Measurements from ENCODE around the gene CDC42.

Gene CDC42

GRCh38 chr1:22132517-22133235, 80.2 kb downstream of the CDC42 start:
- no peak for DNase-seq

- DNase-seq, result no peak
These were observed 80.9 kb downstream of the CDC42 start for GRCh38 chr1:22133247-22133930.

DNA sequence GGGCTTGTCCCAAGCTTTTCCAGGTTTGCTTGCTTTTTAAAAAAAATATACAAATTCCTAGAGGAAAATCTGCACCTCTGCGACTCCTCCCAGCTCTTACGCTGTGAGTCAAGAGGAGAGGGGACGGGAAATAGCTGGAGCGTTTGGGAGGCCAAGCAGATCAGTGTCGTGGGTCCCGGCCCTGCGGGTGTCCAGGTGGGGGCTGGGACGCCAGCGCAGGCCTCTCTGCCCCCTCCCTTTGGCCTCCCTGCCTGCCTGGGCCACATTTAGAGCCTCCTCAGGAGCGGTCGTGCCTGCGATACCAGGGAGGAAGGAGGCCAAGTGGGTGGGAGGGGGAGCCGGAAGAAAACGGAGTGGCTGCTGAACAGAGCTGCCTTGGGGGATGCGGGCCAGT, 81.4 kb downstream of the CDC42 start:
- no peak for DNase-seq

DNA sequence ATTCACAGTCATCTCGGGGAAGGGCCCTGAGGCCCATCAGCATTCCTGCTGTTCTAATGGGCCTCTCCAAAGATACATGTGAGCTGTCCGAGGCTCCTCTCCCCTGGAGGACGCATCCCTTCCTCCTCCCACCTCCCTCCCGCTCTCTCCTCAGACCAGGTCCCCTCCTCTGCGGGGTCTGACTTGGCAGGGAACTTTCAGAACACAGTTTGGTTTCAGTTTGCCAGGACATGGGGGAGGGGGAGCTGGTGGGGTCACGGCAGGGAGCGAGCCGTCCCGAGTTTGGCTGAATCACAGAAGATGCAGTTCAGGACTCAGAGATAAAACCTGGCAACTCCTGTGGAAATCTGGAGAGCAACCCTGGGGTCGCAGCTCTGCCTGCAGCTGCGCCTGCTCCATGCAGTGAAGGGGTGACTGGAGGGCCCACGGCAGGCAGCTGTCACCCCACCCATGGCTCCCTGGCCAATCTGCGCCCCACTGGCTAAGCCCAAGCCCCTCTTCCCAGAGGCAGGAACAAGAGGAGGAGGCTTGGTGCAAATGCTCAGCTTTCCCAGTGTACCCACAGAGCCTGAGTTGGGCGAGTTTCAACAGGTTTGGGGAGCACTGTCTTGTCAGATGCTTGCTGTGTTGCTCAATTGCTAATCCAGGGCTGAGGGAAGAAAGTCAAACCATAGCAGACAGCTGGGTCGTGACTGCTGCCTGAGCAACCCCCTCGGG, 84.7 kb downstream of the CDC42 start:
- no peak for DNase-seq

- DNase-seq, result no peak
These were observed 86.6 kb downstream of the CDC42 start for GRCh38 chr1:22139066-22139594.

GRCh38 chr1:22139817-22140216, 87.3 kb downstream of the CDC42 start:
- DNase-seq, result no peak
